ENCODE measurements around the gene UBE2N. TPM values are rescaled to one million over a fixed set of nuclear protein-coding genes. Genes with fewer than 3 reads are reported as not detected.

UBE2N gene
- total RNA-seq, 1 donor from 2014 or later = 70.0 TPM

- H3K27ac Mint-ChIP-seq (ENCODE audit: unreplicated experiment) = peak overlapping the region; percentile 27
- H3K4me1 Mint-ChIP-seq (ENCODE audit: low read depth) = peaks cover 17% of the 10 kb centered on the region
- DNase-seq (ENCODE audit: low spot score) = no peak
- no peak overlapping the region for H3K4me3 Mint-ChIP-seq (ENCODE audit: unreplicated experiment)
- TF ChIP-seq CTCF (IDR thresholded peaks at IDR 0.05) = no peak
- no peaks in the 10 kb centered on the region for H3K9me3 Mint-ChIP-seq (ENCODE audit: low read depth)
- H3K36me3 Mint-ChIP-seq (ENCODE audit: low read depth) = no peaks in the 10 kb centered on the region
- H3K27me3 Mint-ChIP-seq (ENCODE audit: low read depth) = no peaks in the 10 kb centered on the region
Measured at GRCh38 chr12:93453633-93454032, 11.9 kb upstream of the UBE2N start.

GRCh38 chr12:93451423-93452158, 9.8 kb upstream of the UBE2N start:
- H3K27me3 Mint-ChIP-seq (ENCODE audit: low read depth) = no peaks in the 10 kb centered on the region
- DNase-seq (ENCODE audit: low spot score) = no peak
- no peak overlapping the region for H3K27ac Mint-ChIP-seq (ENCODE audit: unreplicated experiment)
- no peak for TF ChIP-seq CTCF (IDR thresholded peaks at IDR 0.05)
- no peaks in the 10 kb centered on the region for H3K36me3 Mint-ChIP-seq (ENCODE audit: low read depth)
- H3K4me1 Mint-ChIP-seq (ENCODE audit: low read depth) = peaks cover 17% of the 10 kb centered on the region
- H3K4me3 Mint-ChIP-seq (ENCODE audit: unreplicated experiment) = no peak overlapping the region
- H3K9me3 Mint-ChIP-seq (ENCODE audit: low read depth) = no peaks in the 10 kb centered on the region

GRCh38 chr12:93449277-93449676, 7.5 kb upstream of the UBE2N start:
- Mint-ChIP-seq H3K27me3 (ENCODE audit: low read depth) (no peaks in the 10 kb centered on the region), H3K4me1 (ENCODE audit: low read depth) (peaks cover 17% of the 10 kb centered on the region), H3K27ac (ENCODE audit: unreplicated experiment) (no peak overlapping the region), H3K36me3 (ENCODE audit: low read depth) (no peaks in the 10 kb centered on the region), H3K4me3 (ENCODE audit: unreplicated experiment) (no peak overlapping the region), H3K9me3 (ENCODE audit: low read depth) (no peaks in the 10 kb centered on the region)
- DNase-seq (ENCODE audit: low spot score) = no peak
- no peak for TF ChIP-seq CTCF (IDR thresholded peaks at IDR 0.05)

GRCh38 chr12:93448796-93449195, 7.0 kb upstream of the UBE2N start:
- DNase-seq (ENCODE audit: low spot score) = no peak
- H3K27ac Mint-ChIP-seq (ENCODE audit: unreplicated experiment) = no peak overlapping the region
- peaks cover 14% of the 10 kb centered on the region for H3K4me1 Mint-ChIP-seq (ENCODE audit: low read depth)
- no peak for TF ChIP-seq CTCF (IDR thresholded peaks at IDR 0.05)
- no peaks in the 10 kb centered on the region for H3K36me3 Mint-ChIP-seq (ENCODE audit: low read depth)
- no peaks in the 10 kb centered on the region for H3K27me3 Mint-ChIP-seq (ENCODE audit: low read depth)
- H3K9me3 Mint-ChIP-seq (ENCODE audit: low read depth) = no peaks in the 10 kb centered on the region
- no peak overlapping the region for H3K4me3 Mint-ChIP-seq (ENCODE audit: unreplicated experiment)

- Mint-ChIP-seq H3K27me3 (ENCODE audit: low read depth) (no peaks in the 10 kb centered on the region), H3K36me3 (ENCODE audit: low read depth) (no peaks in the 10 kb centered on the region), H3K4me3 (ENCODE audit: unreplicated experiment) (no peak overlapping the region), H3K27ac (ENCODE audit: unreplicated experiment) (no peak overlapping the region), H3K4me1 (ENCODE audit: low read depth) (peaks cover 14% of the 10 kb centered on the region), H3K9me3 (ENCODE audit: low read depth) (no peaks in the 10 kb centered on the region)
- DNase-seq (ENCODE audit: low spot score) = no peak
- no peak for TF ChIP-seq CTCF (IDR thresholded peaks at IDR 0.05)
Measured at GRCh38 chr12:93447555-93448290, 6.0 kb upstream of the UBE2N start.
